Vagina (tissue), 2 donors: ENCODE results near the gene TLCD3A.

ENCODE experiments used
- CTCF ChIP-seq, 3 experiments: fragments of 450-650 bp in 2 of 3; fragments of 200-600 bp in 1 of 3; sonication (generic) in 1 of 3; IDR thresholded peaks; one replicate each; pipeline ENCODE4 v1.5.1; 2017 to 2019; ENCODE audit warnings: antibody characterized with exemption in 3 of 3, mild to moderate bottlenecking in 2 of 3, moderate library complexity in 2 of 3
- POLR2AphosphoS5 ChIP-seq, 2 donors: sonication (generic); formaldehyde crosslinking; IDR thresholded peaks; one replicate each; pipeline ENCODE4 v1.9.0; 2017; ENCODE audit warnings: antibody characterized with exemption in 2 of 2, mild to moderate bottlenecking in 2 of 2, low read depth in 1 of 2; ENCODE audit not compliant: insufficient read depth in 1 of 2

DNA sequence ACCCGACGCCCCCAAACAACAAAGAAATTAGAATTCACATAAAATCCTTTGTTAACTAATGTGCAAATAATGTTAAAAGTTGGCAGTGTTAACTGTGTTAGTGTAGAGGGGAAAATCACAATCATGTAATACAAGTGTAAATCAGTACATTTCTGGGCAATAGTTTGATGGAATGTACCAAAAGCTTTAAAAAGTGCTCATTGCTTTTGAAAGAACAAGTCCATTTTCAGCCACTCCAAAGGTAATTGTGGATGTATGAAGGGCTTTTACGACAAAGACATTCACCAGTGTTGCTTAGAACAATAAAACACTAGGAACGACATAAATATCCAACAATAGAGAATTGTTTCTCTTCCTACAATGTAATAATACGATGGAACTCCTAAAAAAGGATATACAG is 40.6 kb downstream of the TLCD3A start:
- TF ChIP-seq CTCF (IDR thresholded peaks at IDR 0.05) (no peak), POLR2AphosphoS5 (IDR thresholded peaks at IDR 0.05; ENCODE audit: insufficient read depth in 1 of 2, low read depth in 1 of 2) (no peak)
